K562 (cell line): Measurements from ENCODE around the gene LZTR1. TPM values are rescaled to one million over a fixed set of nuclear protein-coding genes. Genes with fewer than 3 reads are reported as not detected.

Experiments used
- BRD4 ChIP-seq: fragments of 200-600 bp; sonication (generic); IDR thresholded peaks from 2 replicates; pipeline ENCODE4 v1.6.1; 2017; ENCODE audit warnings: inconsistent platforms
- CREBBP ChIP-seq: IDR thresholded peaks from one replicate; pipeline ENCODE4 v1.6.1; 2012; ENCODE audit warnings: low read depth, mild to moderate bottlenecking, control low read depth, inconsistent platforms, low read length
- E2F6 ChIP-seq, 2 experiments: IDR thresholded peaks; 2 replicates each; pipeline ENCODE4 v1.6.1; 2011; ENCODE audit warnings: borderline replicate concordance in 1 of 2, control low read depth in 1 of 2, low read depth in 1 of 2, low read length in 1 of 2, mild to moderate bottlenecking in 1 of 2, mixed read lengths in 1 of 2, moderate library complexity in 1 of 2; ENCODE audit not compliant: insufficient read depth in 1 of 2, insufficient read length in 1 of 2, poor library complexity in 1 of 2, severe bottlenecking in 1 of 2; ENCODE audit errors: extremely low read depth in 1 of 2
- E2F8 ChIP-seq: fragments of 450-650 bp; IDR thresholded peaks from 2 replicates; pipeline ENCODE4 v1.7.1; 2018; ENCODE audit warnings: mild to moderate bottlenecking, low read depth; ENCODE audit not compliant: partially characterized antibody
- EZH2 ChIP-seq: IDR thresholded peaks from 2 replicates; pipeline ENCODE4 v1.6.1; 2012; ENCODE audit warnings: low read depth, mild to moderate bottlenecking, inconsistent platforms, low read length, borderline replicate concordance
- ID3 ChIP-seq, 2 experiments: fragments of 250-450 bp in 1 of 2; fragments of 450-650 bp in 1 of 2; sonication (Bioruptor Pico) in 1 of 2; IDR thresholded peaks; 2 replicates each; pipeline versions ENCODE4 v1.6.1 to v1.8.0; 2016 to 2021; ENCODE audit warnings: mild to moderate bottlenecking in 2 of 2, moderate library complexity in 2 of 2, missing compliant biosample characterization in 1 of 2, missing genetic modification characterization in 1 of 2
- JUND ChIP-seq, 2 experiments: IDR thresholded peaks; 2 replicates in 1 of 2; 3 replicates in 1 of 2; pipeline ENCODE4 v1.6.1; 2011; ENCODE audit warnings: borderline replicate concordance in 2 of 2, low read depth in 2 of 2, low read length in 2 of 2, improper control_type of control experiment in 1 of 2, missing biosample characterization in 1 of 2, missing genetic modification characterization in 1 of 2, missing genetic modification reagents in 1 of 2
- PCBP1 ChIP-seq: fragments of 200-400 bp; formaldehyde crosslinking; IDR thresholded peaks from 2 replicates; pipeline ENCODE4 v1.6.1; 2018; ENCODE audit warnings: mild to moderate bottlenecking, low read depth, low read length; ENCODE audit not compliant: poor library complexity, severe bottlenecking
- PRMT5 ChIP-seq: sonication (generic); formaldehyde crosslinking; IDR thresholded peaks from 2 replicates; pipeline ENCODE4 v1.5.0; 2020; ENCODE audit warnings: missing genetic modification reagents
- ZBTB11 ChIP-seq, 3 experiments: fragments of 200-800 bp in 1 of 3; fragments of 250-450 bp in 1 of 3; fragments of 450-650 bp in 1 of 3; sonication (Bioruptor Pico) in 1 of 3; sonication (Bioruptor generic) in 1 of 3; formaldehyde crosslinking in 1 of 3; IDR thresholded peaks; 2 replicates each; pipeline versions ENCODE4 v1.6.1 to v1.8.0; 2016 to 2022; ENCODE audit warnings: mild to moderate bottlenecking in 2 of 3, missing genetic modification characterization in 2 of 3, missing compliant biosample characterization in 1 of 3, moderate library complexity in 1 of 3
- ZBTB2 ChIP-seq: fragments of 450-650 bp; IDR thresholded peaks from 2 replicates; pipeline ENCODE4 v1.6.1; 2016; ENCODE audit warnings: antibody characterized with exemption
- ZFP91 ChIP-seq: sonication (generic); formaldehyde crosslinking; IDR thresholded peaks from 2 replicates; pipeline ENCODE4 v1.8.0; 2022; ENCODE audit warnings: mild to moderate bottlenecking, missing genetic modification reagents
- polyA plus RNA-seq, 8 experiments: library from polyadenylated mRNA; depleted of rRNA in 4 of 8; stranded (reverse) in 5 of 8; unstranded in 3 of 8; fragments of >200 nt; fragmentation: Nextera tagmentation in 2 of 8; fragmentation: Illumina TruSeq in 1 of 8; extraction: Ambion mirVana in 2 of 8; extraction: Trizol in 1 of 8; gene quantifications; 2 replicates each; pipeline versions ENCODE4 v1.2.1 to v1.2.3, GENCODE V29; 2011 to 2014; ENCODE audit warnings: inconsistent platforms in 1 of 8, missing spikeins in 1 of 8
- total RNA-seq, 7 experiments: library from RNA; depleted of rRNA in 6 of 7; stranded (reverse); fragments of >200 nt in 6 of 7; fragmentation: Illumina TruSeq in 2 of 7; extraction: Trizol in 2 of 7; gene quantifications; 2 replicates each; pipeline versions ENCODE4 v1.2.1 to v1.2.3, GENCODE V29; 2011 to 2021; ENCODE audit warnings: low replicate concordance in 1 of 7

Gene LZTR1
- total and polyA plus RNA-seq, 9 of the 15 experiments (the other 6 are each of a cell fraction or from before 2014, with no cell fraction given): 2.2 to 135 (median 63.0) TPM

- TF ChIP-seq BRD4 (0 out of 2 replicates have a peak, but pooled peaks have one; percentile 31), ZFP91 (CRISPR knock-in tag) (peak; percentile 73), PCBP1 (no peak), EZH2 (0 out of 2 replicates have a peak, but pooled peaks have one; percentile 32), E2F6 (IDR thresholded peaks at IDR 0.05; ENCODE audit: borderline replicate concordance in 1 of 2, extremely low read depth in 1 of 2, insufficient read depth in 1 of 2, insufficient read length in 1 of 2, low read depth in 1 of 2, low read length in 1 of 2, poor library complexity in 1 of 2, severe bottlenecking in 1 of 2) (peak in 1 of 2 experiments; percentile 10), ZBTB2 (no peak), ZBTB11 (CRISPR knock-in tag; IDR thresholded peaks at IDR 0.05) (0 out of 6 replicates have a peak, but pooled peaks of 1 of the 3 experiments have one; percentile 14), E2F8 (no peak), JUND (IDR thresholded peaks at IDR 0.05; ENCODE audit: borderline replicate concordance, low read depth, low read length) (no peak), JUND (tag; IDR thresholded peaks at IDR 0.05; ENCODE audit: borderline replicate concordance, low read depth, low read length) (0 out of 3 replicates have a peak, but pooled peaks have one; percentile 18), CREBBP (no peak), PRMT5 (CRISPR knock-in tag) (no peak), ID3 (CRISPR knock-in tag; IDR thresholded peaks at IDR 0.05) (no peak), ID3 (tag; IDR thresholded peaks at IDR 0.05) (peak; percentile 58; the same call in 1 of the 2 replicates)
Measured at GRCh38 chr22:21044931-21045584, 63.0 kb downstream of the LZTR1 start (continued).
